LHCN-M2 (cell line): ENCODE results near the gene CACNA1B. TPM values are rescaled to one million over a fixed set of nuclear protein-coding genes. Genes with fewer than 3 reads are reported as not detected.

Experiments used
- DNase-seq: peaks from one replicate; pipeline ENCODE4 v3.0.0-alpha.2; 2012; ENCODE audit warnings: low read depth
- total RNA-seq: library from RNA; depleted of rRNA; stranded (reverse); fragments of >200 nt; gene quantifications from 2 replicates; pipeline ENCODE4 v1.2.3, GENCODE V29; 2014

The CACNA1B gene
- total RNA-seq, 1 experiment from 2014 or later = not detected

DNA sequence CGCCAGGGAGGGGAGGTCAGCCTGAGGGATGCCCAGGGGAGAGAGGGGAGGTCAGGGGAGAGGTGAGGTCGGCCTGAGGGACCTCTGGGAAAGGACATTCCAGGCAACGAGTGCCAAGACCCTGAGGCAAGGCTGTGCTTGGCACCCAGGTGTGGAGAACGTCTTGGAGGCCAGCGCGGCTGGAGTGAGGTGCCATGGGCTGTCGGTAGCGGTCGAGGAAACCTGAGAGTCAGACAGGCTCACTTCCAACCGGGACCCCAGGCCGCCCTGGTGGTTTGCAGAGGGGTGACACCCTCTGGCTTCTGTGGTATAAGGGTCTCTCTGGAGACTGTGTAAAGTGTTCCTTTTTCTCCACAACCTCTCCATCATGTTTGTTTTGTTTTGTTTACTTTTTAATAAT, 82.9 kb downstream of the CACNA1B start:
- DNase-seq = no peak

DNA sequence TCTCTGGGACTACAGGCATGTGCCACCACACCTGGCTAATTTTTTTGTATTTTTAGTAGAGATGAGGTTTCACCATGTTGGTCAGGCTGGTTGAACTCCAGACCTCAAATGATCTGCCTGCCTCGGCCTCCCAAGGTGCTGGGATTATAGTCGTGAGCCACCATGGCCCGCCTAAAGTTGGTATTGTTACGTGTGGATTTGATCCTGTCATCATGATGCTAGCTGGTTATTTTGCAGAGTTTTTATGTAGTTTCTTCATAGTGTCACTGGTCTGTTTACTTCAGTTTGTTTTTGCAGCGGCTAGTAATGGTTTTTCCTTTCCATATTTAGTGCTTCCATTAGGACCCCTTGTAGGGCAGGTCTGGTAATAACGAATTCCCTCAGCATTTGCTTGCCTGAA, 85.9 kb downstream of the CACNA1B start:
- DNase-seq = no peak

DNA sequence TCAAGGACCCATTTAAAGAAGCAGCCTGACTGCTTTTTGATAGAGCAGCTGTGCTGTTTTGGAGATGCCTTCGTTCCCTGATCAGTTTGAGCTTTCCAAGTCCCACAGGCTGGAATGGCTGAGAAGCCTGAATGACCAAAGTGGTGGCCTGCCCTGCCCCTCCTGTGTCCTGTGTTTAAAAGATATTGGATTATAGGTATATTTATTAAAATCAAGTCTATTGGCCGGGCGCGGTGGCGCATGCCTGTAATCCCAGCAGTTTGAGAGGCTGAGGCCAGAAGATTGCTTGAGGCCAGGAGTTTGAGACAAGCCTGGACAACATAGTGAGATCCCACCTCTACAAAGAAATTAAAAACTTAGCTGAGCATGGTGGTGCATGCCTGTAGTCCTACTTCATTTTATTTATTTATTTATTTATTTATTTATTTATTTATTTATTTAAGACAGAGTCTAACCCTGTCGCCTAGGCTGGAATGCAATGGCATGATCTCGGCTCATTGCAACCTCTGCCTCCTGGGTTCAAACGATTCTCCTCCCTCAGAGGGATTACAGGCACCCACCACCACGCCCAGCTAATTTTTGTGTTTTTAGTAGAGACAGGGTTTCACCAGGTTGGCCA, 87.7 kb downstream of the CACNA1B start:
- DNase-seq = no peak

DNA sequence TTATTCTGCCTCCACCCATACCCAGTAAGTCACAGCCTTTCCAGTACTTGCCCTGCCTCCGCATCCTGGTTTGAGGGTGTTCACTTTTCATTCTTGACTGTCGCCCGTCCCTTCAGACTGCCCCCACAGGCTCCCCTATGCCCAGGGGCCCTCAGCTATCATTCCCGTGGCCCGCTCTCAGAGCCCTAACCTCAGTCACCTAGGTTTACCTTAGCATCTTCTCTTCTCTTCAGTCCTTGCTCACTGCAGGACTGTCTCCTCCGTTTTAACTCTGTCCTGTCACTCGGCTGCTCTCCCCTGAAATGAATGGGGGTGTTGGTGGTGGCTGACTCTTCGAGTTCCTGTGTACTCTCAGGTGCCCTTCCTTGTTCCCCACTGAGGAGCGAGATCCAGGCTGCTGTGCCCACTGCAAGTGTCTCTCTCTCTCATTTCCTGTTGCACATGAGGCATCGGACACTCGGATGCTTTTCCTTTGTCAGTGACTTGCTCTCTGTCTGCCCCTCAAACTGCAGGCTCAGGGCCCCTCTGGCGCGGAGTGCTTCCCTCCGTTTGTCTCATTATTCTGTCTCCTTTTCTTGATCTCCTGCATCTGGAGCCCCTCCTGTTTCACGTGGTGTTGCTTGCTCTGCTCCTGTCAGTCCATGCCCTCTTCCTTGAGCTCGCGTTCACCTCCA, 89.8 kb downstream of the CACNA1B start:
- no peak for DNase-seq

DNA sequence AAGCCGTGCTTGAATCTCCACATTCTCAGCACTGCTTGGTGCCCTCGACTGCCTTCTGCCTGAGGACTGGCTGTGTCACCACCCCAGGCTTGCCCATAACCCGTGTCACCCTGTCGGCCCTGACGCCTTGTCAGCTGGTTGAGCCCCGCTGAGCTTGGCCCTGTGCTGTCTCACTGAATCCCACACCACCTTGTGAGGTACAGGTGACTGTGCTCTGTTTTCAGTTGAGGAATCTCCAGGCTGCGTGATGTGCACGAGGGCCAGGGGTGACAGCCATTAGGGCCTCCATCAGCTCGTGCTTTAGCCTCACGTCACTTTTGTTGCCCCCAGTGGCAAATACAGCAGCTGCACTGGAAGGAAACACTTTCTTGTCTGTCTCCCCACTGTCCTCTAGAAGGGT, 90.7 kb downstream of the CACNA1B start:
- DNase-seq = no peak

DNA sequence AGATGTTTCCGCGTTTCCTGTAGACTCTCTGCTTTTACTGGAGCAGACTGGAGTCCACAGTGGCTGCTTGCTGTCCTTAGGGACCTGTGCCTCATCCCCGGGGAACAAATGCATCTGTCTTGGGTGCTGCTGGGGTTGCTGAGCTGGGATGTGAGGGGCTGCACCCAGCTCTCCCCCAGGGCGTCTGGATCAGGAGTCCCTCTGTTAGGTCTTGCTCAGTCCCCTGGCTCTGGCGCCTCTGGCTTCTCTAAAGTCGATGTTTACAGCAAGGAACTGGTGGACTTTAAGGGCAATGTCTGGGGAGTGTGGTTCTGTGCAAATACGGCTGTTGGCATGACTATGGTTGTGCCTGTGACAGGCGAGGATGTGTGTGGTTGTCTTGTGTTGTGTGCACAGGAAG, 91.4 kb downstream of the CACNA1B start:
- no peak for DNase-seq

DNA sequence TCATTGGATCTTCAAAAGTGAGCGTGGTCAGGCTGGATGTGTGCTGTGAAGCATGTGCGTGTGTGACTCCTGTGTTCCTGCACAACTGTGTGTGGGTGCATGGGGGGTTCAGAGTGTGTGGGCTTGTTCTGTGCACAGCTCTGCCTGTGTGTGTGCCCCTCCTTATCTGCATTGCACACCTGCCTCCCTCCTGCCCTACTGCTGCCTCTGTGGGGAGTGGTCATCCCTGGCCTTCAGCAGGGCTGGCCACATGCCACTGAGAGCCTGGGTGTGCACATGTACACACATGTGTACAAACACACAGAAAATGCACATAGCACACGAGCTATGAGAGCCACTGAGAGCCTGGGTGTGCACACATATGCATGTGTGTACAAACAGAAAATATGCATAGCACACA, 92.1 kb downstream of the CACNA1B start:
- DNase-seq = no peak

DNA sequence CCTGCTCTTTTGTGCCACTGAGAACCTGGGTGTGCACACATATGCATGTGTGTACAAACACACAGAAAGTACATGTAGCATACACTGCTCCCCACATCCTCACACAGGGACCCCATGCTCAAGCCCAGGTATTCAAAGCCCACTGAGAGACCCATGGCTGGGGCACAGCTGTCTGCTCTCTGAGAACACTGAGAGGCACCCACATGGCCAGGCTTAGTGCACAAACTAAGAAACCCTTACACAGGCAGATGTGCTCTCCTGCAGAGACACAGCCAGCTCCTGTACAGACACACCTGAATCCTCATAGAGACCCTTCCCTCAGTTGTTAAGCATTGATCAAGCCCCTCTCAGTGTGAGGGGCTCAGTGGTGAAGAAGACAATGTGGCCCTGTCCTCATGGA, 92.5 kb downstream of the CACNA1B start:
- no peak for DNase-seq

DNA sequence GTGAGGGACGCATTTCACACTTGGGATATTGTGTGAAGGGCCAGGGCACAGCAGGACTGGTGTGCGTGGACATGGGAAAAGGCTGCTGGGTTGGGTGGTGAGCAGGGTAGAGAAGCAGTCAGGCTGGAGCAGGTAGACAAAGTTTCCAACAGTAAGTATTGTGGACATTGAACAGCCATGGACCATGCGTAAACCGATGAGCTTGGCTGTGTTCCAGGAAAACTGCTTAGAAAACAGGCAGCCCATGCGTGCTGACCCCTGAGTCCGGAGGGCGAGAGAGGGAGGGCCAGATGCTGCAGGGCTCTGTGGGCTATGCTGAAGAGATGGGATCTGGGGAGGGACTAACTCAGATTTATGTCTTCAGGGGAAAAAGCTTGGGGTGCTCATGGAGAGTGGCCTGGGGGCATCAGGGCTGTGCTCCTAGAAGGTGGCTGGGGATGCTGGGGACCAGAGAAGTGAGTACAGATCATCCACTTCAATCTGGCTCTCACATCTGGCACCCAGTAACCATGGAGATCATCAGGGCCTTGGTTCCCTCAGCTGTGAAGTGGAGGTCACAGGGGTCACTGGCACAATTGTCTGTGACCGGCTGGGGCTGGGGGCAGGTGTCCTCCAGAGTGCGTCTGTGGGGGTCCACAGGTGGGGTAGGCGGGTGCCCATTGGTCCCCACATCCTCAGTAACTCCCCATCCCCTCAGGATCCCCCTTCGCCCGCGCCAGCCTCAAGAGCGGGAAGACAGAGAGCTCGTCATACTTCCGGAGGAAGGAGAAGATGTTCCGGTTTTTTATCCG, 93.3 kb downstream of the CACNA1B start:
- no peak for DNase-seq

DNA sequence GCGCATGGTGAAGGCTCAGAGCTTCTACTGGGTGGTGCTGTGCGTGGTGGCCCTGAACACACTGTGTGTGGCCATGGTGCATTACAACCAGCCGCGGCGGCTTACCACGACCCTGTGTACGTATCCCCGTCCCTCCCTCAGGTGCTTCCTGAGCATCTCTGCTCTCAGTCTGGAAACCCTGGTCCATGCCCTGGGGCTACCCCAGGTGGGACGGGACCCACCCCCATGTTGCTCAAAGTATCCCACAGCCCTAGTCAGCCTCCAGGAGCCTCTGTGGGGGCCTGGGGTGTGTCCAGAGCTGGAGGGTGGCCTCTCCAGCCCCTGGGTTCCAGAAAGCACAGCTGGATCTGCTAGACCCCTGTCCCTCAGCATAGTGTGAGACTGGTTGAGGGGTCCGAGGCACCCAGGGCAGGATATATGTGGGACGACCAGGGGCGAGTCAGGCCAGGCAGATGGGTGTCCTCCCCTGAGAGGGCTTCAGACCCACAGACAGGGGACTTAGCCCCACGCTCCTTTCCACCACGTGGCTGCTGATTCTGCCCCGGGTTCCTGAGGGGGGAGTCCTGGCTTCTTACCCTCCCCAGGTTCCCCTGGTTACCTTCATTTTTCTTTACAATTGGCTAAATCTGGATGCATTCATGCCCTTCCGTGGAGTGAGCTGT, 94.0 kb downstream of the CACNA1B start:
- no peak for DNase-seq

DNA sequence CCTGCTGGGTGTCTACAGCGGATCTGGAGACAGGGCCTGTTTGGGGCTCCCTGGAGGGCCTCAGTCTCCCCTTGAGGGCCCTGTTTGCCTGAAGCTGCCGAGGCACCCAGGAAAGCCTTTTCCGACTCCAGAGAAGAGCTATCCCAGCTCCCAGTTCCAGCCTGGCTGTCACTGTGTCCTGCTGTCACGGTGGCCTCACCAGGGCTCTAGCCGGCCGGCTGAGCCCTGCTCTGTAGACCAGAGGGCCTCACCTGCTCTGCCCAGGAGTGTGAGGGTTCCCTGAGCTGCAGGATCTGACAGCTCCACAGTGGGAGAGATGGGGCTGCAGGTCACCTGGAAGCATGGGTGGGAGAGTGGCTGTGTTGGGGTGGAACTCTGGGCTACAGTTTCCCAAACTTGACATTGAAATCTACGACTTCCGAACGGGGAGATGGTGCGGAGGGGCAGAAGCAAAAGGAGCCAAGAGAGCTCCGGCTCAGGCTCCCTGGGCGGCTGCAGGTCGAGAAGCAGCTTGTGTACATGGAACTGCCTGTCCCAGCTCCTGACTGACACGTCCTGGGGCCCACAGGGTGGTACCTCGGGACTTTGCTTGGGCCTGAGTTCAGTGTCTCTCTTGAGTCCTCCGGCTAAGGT, 94.9 kb downstream of the CACNA1B start:
- no peak for DNase-seq

DNA sequence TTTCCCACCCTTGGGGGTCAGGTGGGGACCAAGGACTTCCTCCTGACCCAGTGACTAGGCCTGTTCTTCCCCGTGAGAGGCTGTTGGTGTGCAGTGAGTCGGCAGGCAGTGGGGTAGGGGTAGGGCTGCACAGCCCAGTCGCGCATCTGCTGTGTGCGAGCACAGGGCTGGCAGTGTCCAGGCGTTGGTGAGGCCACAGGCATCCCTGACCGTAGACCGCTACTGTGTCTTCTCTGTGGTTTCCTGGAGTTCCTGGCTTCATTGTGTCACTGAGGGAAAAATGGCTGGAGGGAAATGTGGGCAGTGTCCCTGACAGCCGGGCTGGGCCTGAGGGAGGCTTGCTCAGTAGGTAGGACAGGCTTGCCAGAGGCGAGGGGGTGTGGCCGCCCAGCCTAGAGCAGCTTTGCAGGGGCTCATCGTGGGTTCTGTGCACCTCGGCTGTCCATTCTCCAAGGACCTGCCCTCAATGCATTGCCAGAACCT, 95.4 kb downstream of the CACNA1B start:
- no peak for DNase-seq

DNA sequence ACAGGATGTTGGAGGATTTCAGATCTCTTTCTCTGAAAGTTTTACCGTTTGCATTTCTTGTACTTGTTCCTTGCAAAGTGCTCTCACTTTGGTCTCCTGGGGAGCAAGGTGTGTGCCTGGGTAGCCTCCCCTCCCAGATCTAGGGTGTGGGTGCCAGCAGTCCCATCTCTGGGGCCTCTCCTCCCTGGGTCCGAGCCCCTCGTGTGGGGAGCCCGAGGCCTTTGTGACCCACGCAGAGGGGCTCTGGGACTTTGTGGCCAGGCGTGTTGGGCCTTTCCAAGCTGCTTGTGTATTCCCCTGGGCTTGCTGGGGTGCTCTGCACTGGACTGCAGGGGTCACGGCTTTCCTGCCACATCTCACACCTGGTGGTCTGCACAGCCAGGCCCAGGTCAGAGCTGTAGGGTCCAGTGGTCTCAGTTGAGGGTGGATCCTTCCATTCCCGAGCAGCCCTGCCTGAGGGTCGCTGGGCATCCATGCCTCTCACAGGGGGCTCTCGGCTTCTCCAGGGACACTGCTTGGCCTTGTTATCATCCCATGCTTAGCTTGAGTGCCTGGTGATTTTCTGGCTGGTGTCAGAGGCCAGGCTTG, 96.3 kb downstream of the CACNA1B start:
- no peak for DNase-seq

DNA sequence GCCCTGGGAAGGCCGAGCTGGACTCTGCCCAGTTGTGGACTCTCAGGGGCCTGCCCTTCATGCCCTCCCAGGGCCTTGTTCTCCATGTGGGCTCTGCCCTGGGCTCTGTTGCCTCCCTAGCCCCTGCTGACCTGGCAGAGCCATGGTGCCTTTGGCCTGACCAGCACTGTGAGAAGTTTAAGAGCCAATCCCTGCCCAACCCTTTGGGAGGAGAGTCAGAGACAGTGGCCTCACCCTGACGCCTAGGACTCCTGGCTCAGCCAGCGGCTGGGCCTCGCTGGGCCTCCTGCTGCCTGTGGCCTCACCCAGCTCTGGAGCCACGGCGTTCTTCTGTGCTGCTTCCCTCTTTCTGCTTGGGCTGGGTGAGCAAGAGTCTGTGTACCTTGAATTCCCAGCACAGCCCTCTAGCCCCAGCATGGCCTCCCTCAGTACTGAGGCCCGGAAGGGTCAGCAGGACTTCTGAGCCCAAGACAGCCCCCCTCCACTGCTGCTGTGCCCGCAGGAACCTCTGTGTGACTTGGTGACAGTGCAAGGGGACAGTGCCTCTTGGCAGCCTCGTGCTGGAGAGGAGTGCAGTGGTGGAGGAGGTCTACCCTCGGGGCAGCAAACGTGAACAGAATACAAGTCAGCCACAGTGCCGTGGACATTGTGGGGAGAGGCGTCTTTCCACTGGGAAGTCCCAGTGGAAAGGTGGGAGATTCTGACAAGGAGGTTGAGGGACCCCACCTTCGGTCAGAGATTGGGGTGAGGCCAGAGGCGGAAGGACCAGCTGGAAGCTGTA, 97.4 kb downstream of the CACNA1B start:
- no peak for DNase-seq

DNA sequence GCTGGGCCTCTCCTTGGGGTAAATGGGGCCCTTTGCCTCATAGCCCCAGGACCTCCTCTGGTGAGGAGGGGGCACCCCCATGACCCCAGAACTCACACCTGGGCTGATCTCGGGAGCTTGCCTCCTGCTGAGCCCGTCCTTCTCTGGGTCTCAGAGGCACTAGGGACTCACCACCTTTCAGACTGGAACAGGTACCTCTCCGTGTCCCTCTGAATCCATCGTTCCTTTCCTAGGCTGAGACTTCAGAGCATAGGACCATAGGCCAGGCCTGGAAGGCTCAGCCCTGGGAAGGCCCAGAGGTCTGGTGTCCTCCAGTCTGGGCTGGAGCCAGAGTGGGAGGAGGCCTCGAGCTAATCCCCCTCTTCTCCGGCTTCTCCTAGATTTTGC, 97.9 kb downstream of the CACNA1B start:
- no peak for DNase-seq

DNA sequence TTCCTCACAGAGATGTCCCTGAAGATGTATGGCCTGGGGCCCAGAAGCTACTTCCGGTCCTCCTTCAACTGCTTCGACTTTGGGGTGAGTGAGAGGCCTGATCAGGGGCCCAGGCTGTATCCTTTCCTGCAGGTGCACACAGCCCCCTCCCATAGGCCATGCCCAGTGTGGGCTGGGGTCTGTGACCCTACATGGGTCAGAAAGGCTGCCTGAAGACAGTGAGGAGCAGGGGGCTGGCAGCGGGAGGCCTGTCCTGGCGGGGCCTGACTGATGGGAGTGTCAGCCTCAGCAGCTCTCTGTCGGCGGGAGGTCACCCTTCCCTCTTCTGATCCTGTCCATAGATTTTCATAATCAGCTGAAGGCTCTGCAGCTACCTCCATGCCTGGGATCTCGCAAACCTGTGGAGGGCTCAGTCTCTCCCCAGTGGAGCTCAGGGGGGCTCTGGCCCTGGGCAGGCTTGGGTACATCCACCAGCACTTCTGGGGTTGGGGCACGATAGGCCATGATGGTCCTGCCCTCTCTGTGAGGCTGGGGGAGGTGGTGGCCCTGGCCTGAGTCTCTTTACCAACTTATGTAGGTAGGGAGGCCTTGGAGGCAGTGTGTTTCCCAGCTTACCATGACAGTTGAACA, 98.5 kb downstream of the CACNA1B start:
- no peak for DNase-seq

DNA sequence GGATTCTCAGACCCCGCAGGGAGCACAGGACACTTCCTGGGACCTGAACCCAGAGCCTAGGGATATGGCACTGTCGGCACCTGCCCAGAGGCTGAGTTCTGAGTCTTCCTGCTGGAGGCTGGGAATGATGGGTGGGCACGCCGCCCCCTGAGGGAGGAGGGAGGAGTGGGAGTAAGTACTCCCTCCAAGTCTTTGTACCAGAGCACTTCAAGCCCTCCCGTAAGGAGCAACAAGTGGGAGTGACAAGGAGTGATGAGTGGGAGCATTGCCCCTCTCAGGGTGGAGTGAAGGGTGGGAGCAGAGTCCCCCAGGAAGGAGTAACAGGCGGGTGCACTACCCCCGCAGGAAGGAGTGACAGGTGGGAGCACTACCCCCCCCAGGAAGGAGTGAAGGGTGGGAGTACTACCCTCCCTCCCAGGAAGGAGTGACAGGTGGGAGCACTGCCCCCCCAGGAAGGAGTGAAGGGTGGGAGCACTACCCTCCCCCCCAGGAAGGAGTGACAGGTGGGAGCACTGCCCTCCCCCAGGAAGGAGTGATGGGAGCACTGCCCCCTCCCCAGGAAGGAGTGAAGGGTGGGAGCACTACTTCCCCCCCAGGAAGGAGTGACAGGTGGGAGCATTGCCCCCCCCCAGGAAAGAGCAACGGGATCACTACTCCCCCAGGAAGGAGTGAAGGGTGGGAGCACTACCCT, 100.1 kb downstream of the CACNA1B start:
- DNase-seq = no peak

DNA sequence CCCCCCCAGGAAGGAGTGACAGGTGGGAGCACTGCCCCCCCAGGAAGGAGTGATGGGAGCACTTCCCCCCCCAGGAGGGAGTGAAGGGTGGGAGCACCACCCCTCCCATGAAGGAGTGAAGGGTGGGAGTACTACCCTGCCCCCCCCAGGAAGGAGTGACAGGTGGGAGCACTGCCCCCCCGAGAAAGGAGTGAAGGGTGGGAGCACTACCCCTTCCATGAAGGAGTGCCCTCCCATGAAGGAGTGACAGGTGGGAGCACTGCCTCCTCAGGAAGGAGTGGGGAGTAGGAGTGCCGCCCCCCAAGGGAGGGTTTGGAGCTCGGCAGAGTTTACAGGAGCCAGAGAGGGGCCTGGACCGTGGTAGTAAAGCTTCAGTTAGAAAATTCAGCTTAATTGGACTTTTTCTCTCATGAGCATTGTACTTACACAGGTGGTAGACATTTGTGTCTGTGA, 100.7 kb downstream of the CACNA1B start:
- DNase-seq = no peak

DNA sequence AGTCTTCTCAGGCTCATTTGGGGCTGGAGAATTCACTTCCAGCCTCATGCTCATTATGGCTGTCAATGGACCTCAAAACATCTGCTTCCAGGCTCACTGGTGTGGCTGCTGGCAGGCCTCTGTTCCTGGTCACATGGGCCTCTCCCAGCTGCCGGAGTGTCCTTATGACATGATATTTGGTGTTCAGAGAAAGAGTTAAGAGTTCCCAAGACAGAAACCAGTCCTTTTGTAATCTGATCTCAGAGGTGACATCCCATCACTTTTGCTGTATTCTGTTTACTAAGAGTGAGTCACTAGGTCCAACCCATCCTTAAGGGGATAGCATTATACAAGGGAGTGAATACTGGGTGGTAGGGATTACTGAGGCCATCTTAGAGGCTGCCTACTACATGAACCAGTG, 104.6 kb downstream of the CACNA1B start:
- no peak for DNase-seq
